Right lung (tissue), 10 donors: ENCODE data around the gene CD2. TPM values are rescaled to one million over a fixed set of nuclear protein-coding genes. Genes with fewer than 3 reads are reported as not detected.

Experiments
- DNase-seq, 2 donors: peaks; one replicate each; pipeline ENCODE4 v3.0.0-alpha.2; 2013
- long read RNA-seq, 8 donors: transcript quantifications; one replicate each; lab custom pipeline, GENCODE V29; 2026
- polyA plus RNA-seq, 5 donors: library from polyadenylated mRNA; unstranded; fragments of 120-200 nt; gene quantifications; one replicate each; pipeline versions ENCODE4 v1.2.1 to v1.2.3, GENCODE V29; 2013; ENCODE audit warnings: inconsistent platforms in 1 of 5, low replicate concordance in 1 of 5; ENCODE audit not compliant: insufficient read length in 5 of 5, insufficient read depth in 1 of 5

CD2 gene
- under 1 TPM; 0.33 to 0.87 (median 0.50) TPM for polyA plus RNA-seq
- long read RNA-seq, donor 1: 0 reads
- long read RNA-seq, donor 2: 0 reads
- long read RNA-seq, donor 3, partial matches to known transcripts: 0 of 1 reads
- long read RNA-seq, donor 3, other reads (novel, unspliced or antisense): 0 of 1 reads
- long read RNA-seq, donor 4, partial matches to known transcripts: 0 of 1 reads
- long read RNA-seq, donor 4, other reads (novel, unspliced or antisense): 0 of 1 reads
- long read RNA-seq, donor 5, partial matches to known transcripts: 0 of 2 reads
- long read RNA-seq, donor 5, other reads (novel, unspliced or antisense): 0 of 2 reads
- long read RNA-seq, donor 6: 0 reads
- long read RNA-seq, donor 7, partial matches to known transcripts: 0 of 1 reads
- long read RNA-seq, donor 7, other reads (novel, unspliced or antisense): 0 of 1 reads
- long read RNA-seq, donor 8: 0 reads

GRCh38 chr1:116754198-116754977, at the start of gene CD2:
Gene CD2 (plus strand): TSS chr1:116754430. CDS start chr1:116754493, 63 bp downstream.
- DNase-seq: no peak

- DNase-seq: no peak
These were observed 48.1 kb upstream of the CD2 start for GRCh38 chr1:116706123-116706522.

- no peak for DNase-seq
These were observed 47.4 kb upstream of the CD2 start for GRCh38 chr1:116706841-116707240.

- DNase-seq: no peak
These were observed 45.9 kb upstream of the CD2 start for GRCh38 chr1:116708255-116708900.

GRCh38 chr1:116709666-116710167, 44.5 kb upstream of the CD2 start:
- no peak for DNase-seq

- peak; percentile 31 to 37 for DNase-seq
These were observed 43.6 kb upstream of the CD2 start for GRCh38 chr1:116710420-116711262.

- no peak for DNase-seq
These were observed 42.9 kb upstream of the CD2 start for GRCh38 chr1:116711263-116711840.

GRCh38 chr1:116712510-116712909, 41.7 kb upstream of the CD2 start:
- no peak for DNase-seq

- DNase-seq: no peak
These were observed 40.8 kb upstream of the CD2 start for GRCh38 chr1:116713474-116713873.

- DNase-seq: no peak
These were observed 37.8 kb upstream of the CD2 start for GRCh38 chr1:116716391-116716790.

GRCh38 chr1:116717318-116717717, 36.9 kb upstream of the CD2 start:
- DNase-seq: peak; percentile 27

- DNase-seq: no peak
These were observed 33.7 kb upstream of the CD2 start for GRCh38 chr1:116720364-116721038.

GRCh38 chr1:116721039-116721405, 33.2 kb upstream of the CD2 start:
- DNase-seq: no peak

GRCh38 chr1:116721451-116722007, 32.7 kb upstream of the CD2 start:
- no peak for DNase-seq

- no peak for DNase-seq
These were observed 32.0 kb upstream of the CD2 start for GRCh38 chr1:116722016-116722838.

GRCh38 chr1:116724765-116725375, 29.4 kb upstream of the CD2 start:
- DNase-seq: no peak

- DNase-seq: no peak
These were observed 28.4 kb upstream of the CD2 start for GRCh38 chr1:116725798-116726197.
